A549 (cell line): ENCODE results near the gene MUC21. TPM values are rescaled to one million over a fixed set of nuclear protein-coding genes. Genes with fewer than 3 reads are reported as not detected.
"Not testable (repeated sequence)": the region's sequence is repeated elsewhere in the genome, so short reads cannot be mapped to it uniquely, and the experiment has no call there.

ENCODE experiments used
- ATAC-seq, 2 experiments: fragments of 200-7000 bp in 1 of 2; fragments of >200 bp in 1 of 2; cut with Nextera tagmentation in 1 of 2; cut with Tn5 transposase in 1 of 2; 3 replicates each; pipeline versions ENCODE4 v1.8.0 to v1.9.1; 2018 to 2020; ENCODE audit warnings: mild to moderate bottlenecking in 1 of 2, moderate library complexity in 1 of 2
- CTCF ChIA-PET: fragments of 300-600 bp; sonication (Branson Sonifier 250); formaldehyde crosslinking; extraction: SDS; loops from one replicate; lab custom pipeline; 2021; ENCODE audit warnings: antibody characterized with exemption, inconsistent platforms; lab: Yijun Ruan, JAX
- POLR2A ChIA-PET: fragments of 350-600 bp; formaldehyde crosslinking; extraction: SDS; loops from one replicate; lab custom pipeline; 2021; ENCODE audit warnings: antibody characterized with exemption, inconsistent platforms; lab: Yijun Ruan, JAX
- DNase-seq, 2 experiments: peaks; one replicate each; pipeline versions ENCODE4 v3.0.0 to v3.0.0-alpha.2; 2011 to 2016; ENCODE audit warnings: low read depth in 1 of 2, low spot score in 1 of 2
- FAIRE-seq: peaks from 2 replicates; lab custom pipeline; 2011; peaks lifted over from hg19 to GRCh38; lab: Jason Lieb, UNC
- H3K27ac ChIP-seq, 2 experiments: fragments of >200 bp; sonication (Bioruptor Twin); formaldehyde crosslinking; 3 replicates each; pipeline ENCODE4 v1.5.1; 2016 to 2017
- H3K4me1 ChIP-seq: fragments of >200 bp; sonication (Bioruptor Twin); formaldehyde crosslinking; 3 replicates; pipeline ENCODE4 v1.6.1; 2016
- H3K4me2 ChIP-seq: fragments of >200 bp; sonication (Bioruptor Twin); formaldehyde crosslinking; 3 replicates; pipeline ENCODE4 v1.6.1; 2016
- H3K4me3 ChIP-seq: fragments of >200 bp; sonication (Bioruptor Twin); formaldehyde crosslinking; 3 replicates; pipeline ENCODE4 v1.5.1; 2016
- H3K9me3 ChIP-seq: fragments of >200 bp; sonication (Bioruptor Twin); formaldehyde crosslinking; 3 replicates; pipeline ENCODE4 v1.6.1; 2016
- CBX8 ChIP-seq: fragments of 200-600 bp; sonication (generic); IDR thresholded peaks from 2 replicates; pipeline ENCODE4 v1.6.1; 2016
- CEBPB ChIP-seq, 2 experiments: fragments of >200 bp in 1 of 2; sonication (Bioruptor Twin) in 1 of 2; formaldehyde crosslinking in 1 of 2; IDR thresholded peaks; 2 replicates each; pipeline ENCODE4 v1.6.1; 2012 to 2016
- E2F6 ChIP-seq: IDR thresholded peaks from 2 replicates; pipeline ENCODE4 v1.6.1; 2012; ENCODE audit warnings: low read depth, borderline replicate concordance
- ESRRA ChIP-seq: fragments of 150-350 bp; IDR thresholded peaks from 2 replicates; pipeline ENCODE4 v1.6.1; 2014; ENCODE audit warnings: mild to moderate bottlenecking, low read length, borderline replicate concordance
- FOSL2 ChIP-seq, 2 experiments: fragments of 450-650 bp in 1 of 2; fragments of >200 bp in 1 of 2; sonication (Bioruptor Twin) in 1 of 2; formaldehyde crosslinking; IDR thresholded peaks; 2 replicates each; pipeline versions ENCODE4 v1.5.0 to v1.6.1; 2016 to 2020; ENCODE audit warnings: mild to moderate bottlenecking in 1 of 2, moderate library complexity in 1 of 2
- FOXS1 ChIP-seq: fragments of 250-450 bp; sonication (Bioruptor Pico); IDR thresholded peaks from 2 replicates; pipeline ENCODE4 v1.5.0; 2020; ENCODE audit warnings: mild to moderate bottlenecking, moderate library complexity
- HDAC2 ChIP-seq: fragments of 200-600 bp; sonication (generic); IDR thresholded peaks from 2 replicates; pipeline ENCODE4 v1.6.1; 2016
- HEYL ChIP-seq: fragments of 250-450 bp; sonication (Bioruptor Pico); IDR thresholded peaks from 2 replicates; pipeline ENCODE4 v1.8.0; 2021; ENCODE audit warnings: mild to moderate bottlenecking, moderate library complexity
- JUNB ChIP-seq: fragments of >200 bp; sonication (Bioruptor Twin); formaldehyde crosslinking; IDR thresholded peaks from 2 replicates; pipeline ENCODE4 v1.6.1; 2016
- MAFK ChIP-seq: fragments of 450-650 bp; IDR thresholded peaks from 2 replicates; pipeline ENCODE4 v1.6.1; 2014; ENCODE audit not compliant: partially characterized antibody
- NPAS2 ChIP-seq: fragments of 250-450 bp; sonication (Bioruptor Pico); IDR thresholded peaks from 2 replicates; pipeline ENCODE4 v1.8.0; 2022; ENCODE audit warnings: mild to moderate bottlenecking, moderate library complexity, borderline replicate concordance
- RFX5 ChIP-seq: fragments of 450-650 bp; IDR thresholded peaks from 2 replicates; pipeline ENCODE4 v1.7.1; 2014; ENCODE audit warnings: antibody characterized with exemption, mild to moderate bottlenecking, moderate library complexity
- RNF2 ChIP-seq: fragments of 200-600 bp; sonication (generic); IDR thresholded peaks from 2 replicates; pipeline ENCODE4 v1.6.1; 2016; ENCODE audit warnings: low read depth, mild to moderate bottlenecking, antibody characterized with exemption, moderate library complexity, borderline replicate concordance
- WGBS: methylation state at CpG from one replicate; pipeline ENCODE4 v1.1.6; 2017; ENCODE audit errors: missing lambda C conversion rate; 5-methylcytosine and 5-hydroxymethylcytosine counted together
- polyA plus RNA-seq, 4 experiments: library from polyadenylated mRNA; depleted of rRNA in 3 of 4; stranded (reverse); fragments of >200 nt; fragmentation: RNase III in 1 of 4; extraction: RNeasy Plus Mini Kit Qiagen cat#74134 plus additional on column Dnase treatment in 1 of 4; gene quantifications; 2 replicates in 3 of 4; 3 replicates in 1 of 4; pipeline ENCODE4 v1.2.3, GENCODE V29; 2011 to 2017
- TF ChIP-seq, protein P1 (sequence below): fragments of >200 bp; sonication (Bioruptor Twin); formaldehyde crosslinking; IDR thresholded peaks from 3 replicates; pipeline ENCODE4 v1.5.1; 2016
- TF ChIP-seq, protein P2 (sequence below): IDR thresholded peaks from 2 replicates; pipeline ENCODE4 v1.6.1; 2012
- TF ChIP-seq, protein P3 (sequence below): fragments of >200 bp; sonication (Bioruptor Twin); formaldehyde crosslinking; IDR thresholded peaks from 2 replicates; pipeline ENCODE4 v1.6.1; 2016

MUC21 gene
- polyA plus RNA-seq, 2 of the 4 experiments (the other 2 are of a cell fraction) = not detected

DNA sequence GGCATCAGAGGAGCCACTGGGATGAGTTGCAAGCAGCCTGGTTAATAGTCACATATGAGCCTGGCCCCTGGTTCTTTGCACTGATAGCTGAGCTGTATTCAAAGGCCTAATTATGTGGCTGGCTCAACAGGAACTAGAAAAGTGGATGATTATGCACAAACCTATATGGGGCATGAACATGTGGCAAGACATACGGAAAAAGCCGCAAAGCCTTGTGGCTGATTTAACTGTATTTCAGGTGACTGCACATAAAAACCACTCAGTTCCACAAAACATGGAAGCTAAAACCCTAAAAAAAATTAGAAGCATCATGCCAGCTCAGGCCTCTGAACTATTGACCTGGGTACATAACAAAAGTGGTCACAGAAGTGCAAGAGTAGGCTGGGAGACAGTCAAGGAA is 13.8 kb downstream of the MUC21 start:
- Histone ChIP-seq H3K9me3 (no peaks in the 10 kb centered on the region), H3K4me1 (peaks cover 5% of the 10 kb centered on the region; the same call in 2 of the 3 replicates), H3K4me3 (no peak overlapping the region), H3K27ac (no peak overlapping the region; a peak in 1 of 6 replicates), H3K4me2 (no peak overlapping the region)
- POLR2A ChIA-PET = no interaction called here
- CTCF ChIA-PET = interaction anchor here (1.6 kb wide), 1 partner anchor 82 kb away, joined by 3 read pairs; no protein-coding TSS in a partner anchor
- ATAC-seq = no peak
- no peak for DNase-seq
- 95% methylated on average over 2 of the region's 2 CpGs for WGBS
- no peak for FAIRE-seq
- TF ChIP-seq CEBPB (IDR thresholded peaks at IDR 0.05) = no peak
- TF ChIP-seq FOSL2 (IDR thresholded peaks at IDR 0.05) = no peak
- TF ChIP-seq FOSL2 (CRISPR knock-in tag; IDR thresholded peaks at IDR 0.05) = no peak

GRCh38 chr6:30998785-30999184 is 15.3 kb downstream of the MUC21 start:
- no peak for FAIRE-seq
- WGBS = 43% methylated on average over 5 of the region's 5 CpGs

GRCh38 chr6:31000067-31000860 is 16.7 kb downstream of the MUC21 start:
- POLR2A ChIA-PET, H3K4me3 ChIP-seq, DNase-seq, H3K9me3 ChIP-seq, CTCF ChIA-PET, H3K27ac ChIP-seq, ATAC-seq, FAIRE-seq, H3K4me1 ChIP-seq, H3K4me2 ChIP-seq: not testable (repeated sequence)
- 78% methylated on average over 6 of the region's 39 CpGs for WGBS

More at GRCh38 chr6:30998785-30999184, 15.3 kb downstream of the MUC21 start:
- ATAC-seq (no peak), DNase-seq (no peak)
- no peak overlapping the region for H3K4me2 ChIP-seq
- peak overlapping the region in 1 of 2 experiments; percentile 40; a peak in 1 of 6 replicates for H3K27ac ChIP-seq
- POLR2A ChIA-PET = no interaction called here
- CTCF ChIA-PET = no interaction called here
- no peak overlapping the region for H3K4me3 ChIP-seq
- TF ChIP-seq HEYL (CRISPR knock-in tag) (no peak), FOSL2 (IDR thresholded peaks at IDR 0.05) (no peak), FOSL2 (CRISPR knock-in tag; IDR thresholded peaks at IDR 0.05) (no peak), NPAS2 (no peak), FOXS1 (CRISPR knock-in tag) (no peak), MAFK (no peak), E2F6 (no peak), RFX5 (no peak), CEBPB (IDR thresholded peaks at IDR 0.05) (no peak), CBX8 (no peak), HDAC2 (no peak), JUNB (no peak), ESRRA (no peak), RNF2 (no peak)
- TF ChIP-seq, protein P1, sequence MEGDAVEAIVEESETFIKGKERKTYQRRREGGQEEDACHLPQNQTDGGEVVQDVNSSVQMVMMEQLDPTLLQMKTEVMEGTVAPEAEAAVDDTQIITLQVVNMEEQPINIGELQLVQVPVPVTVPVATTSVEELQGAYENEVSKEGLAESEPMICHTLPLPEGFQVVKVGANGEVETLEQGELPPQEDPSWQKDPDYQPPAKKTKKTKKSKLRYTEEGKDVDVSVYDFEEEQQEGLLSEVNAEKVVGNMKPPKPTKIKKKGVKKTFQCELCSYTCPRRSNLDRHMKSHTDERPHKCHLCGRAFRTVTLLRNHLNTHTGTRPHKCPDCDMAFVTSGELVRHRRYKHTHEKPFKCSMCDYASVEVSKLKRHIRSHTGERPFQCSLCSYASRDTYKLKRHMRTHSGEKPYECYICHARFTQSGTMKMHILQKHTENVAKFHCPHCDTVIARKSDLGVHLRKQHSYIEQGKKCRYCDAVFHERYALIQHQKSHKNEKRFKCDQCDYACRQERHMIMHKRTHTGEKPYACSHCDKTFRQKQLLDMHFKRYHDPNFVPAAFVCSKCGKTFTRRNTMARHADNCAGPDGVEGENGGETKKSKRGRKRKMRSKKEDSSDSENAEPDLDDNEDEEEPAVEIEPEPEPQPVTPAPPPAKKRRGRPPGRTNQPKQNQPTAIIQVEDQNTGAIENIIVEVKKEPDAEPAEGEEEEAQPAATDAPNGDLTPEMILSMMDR = no peak
- TF ChIP-seq, protein P2, sequence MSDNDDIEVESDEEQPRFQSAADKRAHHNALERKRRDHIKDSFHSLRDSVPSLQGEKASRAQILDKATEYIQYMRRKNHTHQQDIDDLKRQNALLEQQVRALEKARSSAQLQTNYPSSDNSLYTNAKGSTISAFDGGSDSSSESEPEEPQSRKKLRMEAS = no peak
- TF ChIP-seq, protein P3, sequence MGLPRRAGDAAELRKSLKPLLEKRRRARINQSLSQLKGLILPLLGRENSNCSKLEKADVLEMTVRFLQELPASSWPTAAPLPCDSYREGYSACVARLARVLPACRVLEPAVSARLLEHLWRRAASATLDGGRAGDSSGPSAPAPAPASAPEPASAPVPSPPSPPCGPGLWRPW = no peak
- peaks cover 5% of the 10 kb centered on the region; the same call in 2 of the 3 replicates for H3K4me1 ChIP-seq
- no peaks in the 10 kb centered on the region for H3K9me3 ChIP-seq
